GM12801 (cell line): ENCODE measurements around the gene PISD.

Source experiments
- TF ChIP-seq, protein P1 (sequence below): IDR thresholded peaks from one replicate; pipeline ENCODE4 v1.5.1; 2011; ENCODE audit warnings: control low read depth; ENCODE audit not compliant: insufficient read length; ENCODE audit errors: extremely low read depth

Gene PISD

DNA sequence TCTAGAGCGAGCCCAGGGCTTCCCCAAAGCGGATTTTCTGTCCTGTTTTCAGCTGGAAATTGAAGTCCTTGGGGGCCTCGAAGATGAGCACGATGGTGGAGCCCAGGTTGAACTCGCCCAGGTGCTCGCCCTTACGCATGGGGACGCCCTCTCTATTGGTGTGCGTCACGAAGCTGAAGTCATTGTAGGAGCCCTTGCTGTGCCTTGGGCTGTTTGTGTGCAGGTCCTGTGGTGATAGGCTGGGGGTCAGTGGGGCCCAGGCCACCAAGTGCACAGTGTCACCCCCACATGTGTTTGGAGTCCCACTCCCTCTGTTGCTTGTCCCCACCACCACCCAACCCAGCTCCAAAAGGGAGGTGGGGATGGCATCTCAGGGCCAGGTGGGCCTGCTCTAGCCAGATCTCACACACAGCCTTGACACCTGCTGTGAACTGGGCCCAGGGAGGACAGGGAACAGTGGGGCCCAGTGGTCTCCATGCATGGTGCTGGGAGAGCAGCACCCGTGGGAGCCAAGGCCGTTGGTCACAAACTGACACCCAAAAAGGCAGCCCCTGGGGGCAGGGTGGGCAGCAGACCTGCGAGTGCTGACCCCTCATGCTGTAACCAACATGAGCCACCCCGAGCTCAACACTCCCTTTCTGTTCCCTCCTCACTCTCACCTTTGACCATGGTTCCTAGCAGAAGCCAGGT is 42.3 kb downstream of the PISD start:
- TF ChIP-seq, protein P1, sequence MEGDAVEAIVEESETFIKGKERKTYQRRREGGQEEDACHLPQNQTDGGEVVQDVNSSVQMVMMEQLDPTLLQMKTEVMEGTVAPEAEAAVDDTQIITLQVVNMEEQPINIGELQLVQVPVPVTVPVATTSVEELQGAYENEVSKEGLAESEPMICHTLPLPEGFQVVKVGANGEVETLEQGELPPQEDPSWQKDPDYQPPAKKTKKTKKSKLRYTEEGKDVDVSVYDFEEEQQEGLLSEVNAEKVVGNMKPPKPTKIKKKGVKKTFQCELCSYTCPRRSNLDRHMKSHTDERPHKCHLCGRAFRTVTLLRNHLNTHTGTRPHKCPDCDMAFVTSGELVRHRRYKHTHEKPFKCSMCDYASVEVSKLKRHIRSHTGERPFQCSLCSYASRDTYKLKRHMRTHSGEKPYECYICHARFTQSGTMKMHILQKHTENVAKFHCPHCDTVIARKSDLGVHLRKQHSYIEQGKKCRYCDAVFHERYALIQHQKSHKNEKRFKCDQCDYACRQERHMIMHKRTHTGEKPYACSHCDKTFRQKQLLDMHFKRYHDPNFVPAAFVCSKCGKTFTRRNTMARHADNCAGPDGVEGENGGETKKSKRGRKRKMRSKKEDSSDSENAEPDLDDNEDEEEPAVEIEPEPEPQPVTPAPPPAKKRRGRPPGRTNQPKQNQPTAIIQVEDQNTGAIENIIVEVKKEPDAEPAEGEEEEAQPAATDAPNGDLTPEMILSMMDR, result no peak

GRCh38 chr22:31618471-31619176 is 43.4 kb downstream of the PISD start:
- TF ChIP-seq, protein P1, result no peak

DNA sequence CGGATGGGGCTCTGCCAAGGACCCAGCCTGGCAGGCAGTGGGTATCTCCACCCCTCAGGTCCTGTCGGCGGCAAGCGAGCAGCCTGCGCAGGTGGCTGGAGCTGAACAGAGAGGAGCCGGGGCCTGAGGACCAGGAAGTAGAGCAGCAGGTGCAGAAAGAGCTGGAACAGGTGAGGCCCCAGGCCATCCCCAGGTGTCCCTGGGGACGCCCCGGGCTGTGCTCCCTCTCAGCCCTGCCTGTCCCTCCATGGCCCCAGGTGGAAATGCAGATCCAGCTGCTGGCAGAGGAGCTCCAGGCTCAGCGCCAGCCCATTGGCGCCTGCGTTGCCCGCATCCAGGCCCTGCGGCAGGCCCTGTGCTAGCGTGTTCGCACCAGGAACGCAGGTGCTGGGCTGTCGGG is 44.0 kb downstream of the PISD start:
- TF ChIP-seq, protein P1, result no peak

DNA sequence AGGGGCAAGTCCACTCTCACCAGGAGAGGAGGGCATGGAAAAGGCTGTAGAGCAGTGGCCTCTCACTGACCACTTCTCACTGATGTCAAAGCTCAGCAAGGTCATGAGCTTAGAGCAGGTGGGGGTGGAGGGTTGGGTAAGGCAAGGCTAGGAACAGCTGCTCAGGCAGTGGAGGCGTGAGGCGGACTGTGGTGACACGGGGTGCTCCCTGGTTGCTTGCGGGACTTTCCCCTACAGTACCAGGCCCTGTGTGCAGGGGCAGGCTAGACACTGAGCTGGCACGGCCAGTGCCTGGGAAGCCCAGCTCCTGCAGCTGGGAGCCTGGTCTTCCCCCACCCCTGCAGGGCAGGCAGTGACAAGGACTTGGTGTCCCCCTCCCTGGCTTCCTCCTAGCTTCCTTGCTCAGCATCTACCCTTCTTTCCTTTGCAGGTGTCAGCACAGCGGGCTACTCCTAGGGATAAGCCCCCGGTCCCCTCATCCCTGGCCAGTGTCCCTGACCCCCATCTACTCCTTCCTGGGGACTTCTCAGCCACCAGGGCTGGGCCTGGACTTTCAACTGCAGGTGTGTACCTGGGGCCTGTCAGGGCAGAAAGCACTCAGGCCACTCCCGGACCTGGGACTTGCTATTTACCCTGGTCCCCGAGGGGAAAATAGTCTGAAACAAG is 45.6 kb downstream of the PISD start:
- TF ChIP-seq, protein P1, result no peak

DNA sequence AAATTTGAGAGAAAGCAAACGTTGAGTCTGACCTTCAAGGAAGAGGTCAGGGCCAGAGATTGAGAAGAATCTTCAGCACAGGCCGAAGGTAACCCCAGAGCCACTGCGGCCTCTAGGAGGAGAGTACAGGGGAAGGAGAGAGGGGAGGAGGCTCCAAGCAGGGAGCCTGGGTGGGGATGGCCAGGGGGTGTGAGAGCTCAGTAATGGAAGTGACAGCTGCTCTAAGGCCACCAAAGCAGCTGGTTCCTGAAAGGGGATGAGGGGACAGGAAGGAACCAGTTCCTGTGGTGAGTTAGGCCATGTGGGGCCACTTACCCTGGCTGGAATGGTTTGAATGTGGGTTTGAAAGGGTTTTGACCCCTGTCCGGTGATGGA is 46.1 kb downstream of the PISD start:
- TF ChIP-seq, protein P1, result no peak

- TF ChIP-seq, protein P1, result no peak
Observed at GRCh38 chr22:31615491-31615860, 46.5 kb downstream of the PISD start.

- TF ChIP-seq, protein P1, result no peak
Observed at GRCh38 chr22:31614781-31615490, 47.1 kb downstream of the PISD start.
